Measurements from ENCODE around the gene MYO3B. TPM values are rescaled to one million over a fixed set of nuclear protein-coding genes. Genes with fewer than 3 reads are reported as not detected.
"Not testable (repeated sequence)": the region's sequence is repeated elsewhere in the genome, so short reads cannot be mapped to it uniquely, and the experiment has no call there.

MYO3B gene
- total RNA-seq, 4 donors from 2014 or later: 6.0 to 7.4 (median 7.2) TPM

GRCh38 chr2:170340693-170341068 lies 162.7 kb downstream of the MYO3B start:
- intact Hi-C loops (cut with DNase I): no loop called here
- Histone ChIP-seq H3K9me3 (no peaks in the 10 kb centered on the region), H3K4me3 (replicated peaks in 1 of 3) (no peak overlapping the region), H3K27ac (no peak overlapping the region), H3K4me1 (peaks cover 0 to 9% of the 10 kb centered on the region in 2 donors), H3K27me3 (no peaks in the 10 kb centered on the region), H3K36me3 (no peaks in the 10 kb centered on the region)
- WGBS, 2 donors: 92 to 96% methylated on average over 1 of the region's 1 CpG
- TF ChIP-seq CTCF (IDR thresholded peaks at IDR 0.05): no peak
- TF ChIP-seq POLR2A (IDR thresholded peaks at IDR 0.05): no peak
- DNase-seq: no peak

- H3K27ac ChIP-seq: no peak overlapping the region
- H3K36me3 ChIP-seq: no peaks in the 10 kb centered on the region
- H3K4me1 ChIP-seq: peaks cover 0 to 9% of the 10 kb centered on the region in 2 donors
- TF ChIP-seq POLR2A (IDR thresholded peaks at IDR 0.05) (no peak), CTCF (IDR thresholded peaks at IDR 0.05) (no peak)
- H3K4me3 ChIP-seq (replicated peaks in 1 of 3): no peak overlapping the region
- H3K27me3 ChIP-seq: no peaks in the 10 kb centered on the region
- intact Hi-C loops (cut with DNase I): no loop called here
- 83 to 85% methylated on average over 8 of the region's 8 CpGs for WGBS, 2 donors
- H3K9me3 ChIP-seq: no peaks in the 10 kb centered on the region
- DNase-seq: no peak
Measured at GRCh38 chr2:170341684-170342623, 164.0 kb downstream of the MYO3B start.

GRCh38 chr2:170344663-170345346 lies 166.9 kb downstream of the MYO3B start:
- H3K4me1 ChIP-seq: no peaks in the 10 kb centered on the region
- no peak overlapping the region for H3K27ac ChIP-seq
- DNase-seq: no peak
- no peaks in the 10 kb centered on the region for H3K36me3 ChIP-seq
- TF ChIP-seq CTCF (IDR thresholded peaks at IDR 0.05) (no peak), POLR2A (IDR thresholded peaks at IDR 0.05) (no peak)
- no peaks in the 10 kb centered on the region for H3K27me3 ChIP-seq
- intact Hi-C loops (cut with DNase I): no loop called here
- WGBS, 2 donors: 89 to 96% methylated on average over 3 of the region's 3 CpGs
- no peaks in the 10 kb centered on the region for H3K9me3 ChIP-seq
- no peak overlapping the region for H3K4me3 ChIP-seq (replicated peaks in 1 of 3)

- no peaks in the 10 kb centered on the region for H3K36me3 ChIP-seq
- TF ChIP-seq CTCF (IDR thresholded peaks at IDR 0.05): no peak
- no peak for TF ChIP-seq POLR2A (IDR thresholded peaks at IDR 0.05)
- intact Hi-C loops (cut with DNase I): no loop called here
- H3K27ac ChIP-seq: no peak overlapping the region
- WGBS, 2 donors: 66 to 83% methylated on average over 2 of the region's 2 CpGs
- no peaks in the 10 kb centered on the region for H3K4me1 ChIP-seq
- H3K9me3 ChIP-seq: no peaks in the 10 kb centered on the region
- no peak for DNase-seq
- H3K27me3 ChIP-seq: no peaks in the 10 kb centered on the region
- H3K4me3 ChIP-seq (replicated peaks in 1 of 3): no peak overlapping the region
Measured at GRCh38 chr2:170345607-170346006, 167.7 kb downstream of the MYO3B start.

GRCh38 chr2:170349269-170349668 lies 171.3 kb downstream of the MYO3B start:
- H3K4me1 ChIP-seq; H3K27ac ChIP-seq; H3K4me3 ChIP-seq (replicated peaks in 1 of 3); intact Hi-C loops (cut with DNase I); H3K9me3 ChIP-seq; H3K36me3 ChIP-seq; H3K27me3 ChIP-seq; DNase-seq: not testable (repeated sequence)
- 84 to 85% methylated on average over 5 of the region's 5 CpGs for WGBS, 2 donors
